IgD-negative memory B cell (primary cell): ENCODE data around the gene ITPA. TPM values are rescaled to one million over a fixed set of nuclear protein-coding genes. Genes with fewer than 3 reads are reported as not detected.
"Not testable (repeated sequence)": the region's sequence is repeated elsewhere in the genome, so short reads cannot be mapped to it uniquely, and the experiment has no call there.

Source experiments
- H3K27ac Mint-ChIP-seq, 3 donors: one replicate each; pipeline ENCODE4 v1.8.0; 2020 to 2022; ENCODE audit warnings: mild to moderate bottlenecking in 3 of 3, mixed read lengths in 3 of 3, moderate library complexity in 1 of 3
- H3K27me3 Mint-ChIP-seq: one replicate; pipeline ENCODE4 v1.8.0; 2021; ENCODE audit warnings: mixed read lengths
- H3K36me3 Mint-ChIP-seq: one replicate; pipeline ENCODE4 v1.8.0; 2020; ENCODE audit warnings: mild to moderate bottlenecking, mixed read lengths
- H3K4me1 Mint-ChIP-seq, 3 donors: one replicate each; pipeline ENCODE4 v1.8.0; 2020 to 2022; ENCODE audit warnings: mixed read lengths in 3 of 3, mild to moderate bottlenecking in 1 of 3
- H3K4me3 Mint-ChIP-seq, 4 donors: one replicate each; pipeline ENCODE4 v1.8.0; 2020 to 2022; ENCODE audit warnings: mild to moderate bottlenecking in 4 of 4, mixed read lengths in 4 of 4, moderate library complexity in 3 of 4
- H3K9me3 Mint-ChIP-seq, 3 donors: one replicate each; pipeline ENCODE4 v1.8.0; 2020 to 2021; ENCODE audit warnings: mixed read lengths in 3 of 3, mild to moderate bottlenecking in 1 of 3
- polyA plus RNA-seq: library from polyadenylated mRNA; unstranded; fragments of 300-500 nt; fragmentation: Illumina TruSeq; gene quantifications from one replicate; pipeline ENCODE4 v1.2.3, GENCODE V29; 2021

ITPA gene
- polyA plus RNA-seq, 1 donor from 2014 or later = 49.3 TPM

DNA sequence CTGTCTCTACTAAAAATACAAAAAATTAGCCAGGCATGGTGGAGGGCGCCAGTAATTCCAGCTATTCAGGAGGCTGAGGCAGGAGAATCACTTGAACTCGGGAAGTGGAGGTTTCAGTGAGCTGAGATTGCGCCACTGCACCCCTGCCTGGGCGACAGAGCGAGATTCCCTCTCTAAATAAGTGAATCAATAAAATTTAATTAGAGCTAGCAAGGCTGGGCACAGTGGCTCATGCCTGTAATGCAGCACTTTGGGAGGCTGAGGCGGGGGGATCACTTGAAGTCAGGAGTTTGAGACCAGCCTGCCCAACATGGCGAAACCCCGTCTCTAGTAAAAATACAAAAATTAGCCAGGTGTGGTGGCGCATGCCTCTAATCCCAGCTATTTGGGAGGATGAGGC, 21.4 kb upstream of the ITPA start:
- not testable (repeated sequence) for H3K36me3 Mint-ChIP-seq, H3K4me1 Mint-ChIP-seq, H3K9me3 Mint-ChIP-seq, H3K4me3 Mint-ChIP-seq, H3K27me3 Mint-ChIP-seq
- H3K27ac Mint-ChIP-seq = peak overlapping the region in 1 of 3 donors; percentile 39

DNA sequence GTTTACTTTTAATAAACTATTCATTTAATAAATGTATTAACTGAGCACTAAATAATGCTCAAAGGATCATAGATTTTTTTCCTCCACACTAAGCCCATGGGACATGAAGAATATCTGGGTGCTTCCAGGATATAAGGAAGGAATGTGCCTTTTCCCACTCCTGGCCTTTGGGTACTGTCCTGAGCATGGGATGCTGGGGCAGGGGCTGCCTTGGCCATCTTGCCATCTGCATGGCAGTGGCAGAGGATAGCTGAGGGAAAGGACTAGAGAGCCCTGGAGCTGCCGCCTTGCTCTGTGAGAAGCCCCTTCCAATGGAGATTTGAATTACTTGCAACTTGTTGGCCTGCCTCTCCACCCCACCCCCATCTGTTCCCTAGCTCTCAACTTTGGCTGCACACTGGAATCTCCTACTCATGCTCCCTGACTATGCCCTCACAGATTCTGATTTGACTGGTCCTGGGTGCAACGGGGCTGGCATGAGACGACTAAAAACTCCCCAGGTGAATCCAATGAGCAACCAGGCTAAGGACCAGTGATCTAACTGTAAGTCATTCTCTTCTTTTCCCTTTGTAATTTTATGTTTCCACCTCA, 20.4 kb upstream of the ITPA start:
- no peaks in the 10 kb centered on the region for H3K9me3 Mint-ChIP-seq

DNA sequence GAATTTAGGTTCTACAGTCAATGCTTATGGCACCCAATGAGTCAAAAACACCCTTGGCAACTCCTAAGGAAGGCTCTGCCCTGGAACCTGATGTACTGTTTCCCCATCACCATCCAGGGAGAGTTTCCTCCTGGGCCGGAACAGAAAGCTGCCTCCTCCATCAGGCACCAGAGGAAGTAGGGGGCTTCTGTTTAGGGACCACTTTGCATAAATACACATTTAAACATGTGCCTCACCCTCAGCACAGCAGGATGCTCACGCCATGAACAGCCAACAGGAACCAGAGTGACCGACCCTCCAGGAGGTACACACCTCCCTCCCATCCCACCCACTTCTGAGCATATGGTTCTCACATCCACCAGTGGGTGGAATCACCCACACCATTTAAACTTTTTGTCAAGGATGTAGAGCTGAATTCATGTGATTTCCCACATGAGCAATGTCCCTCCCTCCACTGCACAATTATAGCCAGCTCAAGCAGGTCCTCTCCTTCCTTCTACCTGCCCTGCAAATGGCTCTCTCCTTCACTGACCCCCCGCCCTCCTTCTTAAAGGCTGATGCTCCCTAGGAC, 19.7 kb upstream of the ITPA start:
- Mint-ChIP-seq H3K4me3 (no peak overlapping the region), H3K36me3 (no peaks in the 10 kb centered on the region), H3K27ac (no peak overlapping the region)

More for the DNA sequence above, 20.4 kb upstream of the ITPA start:
- no peak overlapping the region for H3K27ac Mint-ChIP-seq
- H3K4me1 Mint-ChIP-seq = no peaks in the 10 kb centered on the region
- no peaks in the 10 kb centered on the region for H3K36me3 Mint-ChIP-seq
- H3K4me3 Mint-ChIP-seq = no peak overlapping the region
- H3K27me3 Mint-ChIP-seq = no peaks in the 10 kb centered on the region

DNA sequence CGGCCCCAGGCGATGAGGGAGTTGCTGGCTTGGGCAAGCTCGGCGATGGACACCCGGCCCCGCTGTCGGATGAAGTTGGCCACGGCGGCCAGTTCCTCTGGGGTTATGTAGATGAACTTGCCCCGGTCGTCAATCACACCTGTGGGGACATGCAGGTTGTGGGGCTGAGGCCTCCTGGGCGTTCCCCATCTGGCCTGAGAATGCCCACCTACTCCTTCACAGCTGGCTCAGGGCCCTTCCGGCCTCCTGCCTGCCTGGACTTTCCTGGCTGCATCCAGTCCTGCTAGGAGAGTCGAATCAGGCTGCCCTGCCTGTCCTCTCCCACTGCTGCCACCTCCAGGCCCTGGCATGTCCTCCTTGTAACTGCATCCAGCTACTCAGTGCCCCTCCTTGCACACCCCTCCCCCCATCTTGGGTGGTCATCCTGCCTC, 18.6 kb upstream of the ITPA start:
- Mint-ChIP-seq H3K36me3 (no peaks in the 10 kb centered on the region), H3K27me3 (no peaks in the 10 kb centered on the region), H3K27ac (no peak overlapping the region), H3K4me1 (no peaks in the 10 kb centered on the region), H3K9me3 (no peaks in the 10 kb centered on the region), H3K4me3 (no peak overlapping the region)

More for the DNA sequence above, 19.7 kb upstream of the ITPA start:
- Mint-ChIP-seq H3K9me3 (no peaks in the 10 kb centered on the region), H3K27me3 (no peaks in the 10 kb centered on the region), H3K4me1 (no peaks in the 10 kb centered on the region)

DNA sequence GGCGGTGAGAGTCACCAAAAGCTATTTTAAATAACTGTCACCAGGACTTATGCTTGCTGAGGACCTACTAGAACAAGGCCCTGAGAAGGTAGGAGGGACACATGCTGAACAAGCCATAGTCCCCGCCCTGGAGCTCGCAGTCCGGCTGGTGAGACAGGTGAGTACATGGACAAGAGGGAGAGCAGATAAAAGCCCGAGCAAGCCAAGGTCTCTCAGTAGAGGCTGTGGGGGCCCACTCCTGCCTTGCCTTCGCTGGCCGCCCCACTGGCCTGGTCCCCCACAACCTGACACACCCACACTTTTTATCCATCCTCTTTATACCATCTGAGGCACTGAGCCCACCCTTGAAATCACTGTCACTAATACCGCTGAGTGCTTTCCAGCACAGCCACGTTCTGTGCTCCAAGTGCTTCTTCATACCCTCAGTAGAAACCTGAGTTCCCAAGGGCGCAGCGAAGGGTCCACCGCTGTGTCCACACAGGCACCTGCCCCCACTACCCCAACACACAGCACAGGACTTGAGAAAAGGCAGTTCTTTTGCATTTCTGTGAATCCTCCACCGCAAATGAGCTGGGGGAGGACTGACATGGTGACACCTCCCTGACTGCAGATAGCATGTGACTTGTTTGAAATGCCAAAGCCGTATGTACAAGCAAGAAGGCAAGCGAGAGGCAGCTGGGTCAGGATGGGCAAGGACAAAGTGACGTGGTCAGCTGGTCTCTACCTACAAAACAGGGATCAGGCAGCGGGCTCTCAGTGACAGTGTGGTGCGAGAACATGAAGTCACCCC, 16.9 kb upstream of the ITPA start:
- no peak overlapping the region for H3K4me3 Mint-ChIP-seq
- H3K9me3 Mint-ChIP-seq = no peaks in the 10 kb centered on the region
- peaks cover 0 to 2% (median 0%) of the 10 kb centered on the region in 3 donors for H3K4me1 Mint-ChIP-seq
- peaks cover 4% of the 10 kb centered on the region for H3K36me3 Mint-ChIP-seq
- H3K27ac Mint-ChIP-seq = no peak overlapping the region
- no peaks in the 10 kb centered on the region for H3K27me3 Mint-ChIP-seq

DNA sequence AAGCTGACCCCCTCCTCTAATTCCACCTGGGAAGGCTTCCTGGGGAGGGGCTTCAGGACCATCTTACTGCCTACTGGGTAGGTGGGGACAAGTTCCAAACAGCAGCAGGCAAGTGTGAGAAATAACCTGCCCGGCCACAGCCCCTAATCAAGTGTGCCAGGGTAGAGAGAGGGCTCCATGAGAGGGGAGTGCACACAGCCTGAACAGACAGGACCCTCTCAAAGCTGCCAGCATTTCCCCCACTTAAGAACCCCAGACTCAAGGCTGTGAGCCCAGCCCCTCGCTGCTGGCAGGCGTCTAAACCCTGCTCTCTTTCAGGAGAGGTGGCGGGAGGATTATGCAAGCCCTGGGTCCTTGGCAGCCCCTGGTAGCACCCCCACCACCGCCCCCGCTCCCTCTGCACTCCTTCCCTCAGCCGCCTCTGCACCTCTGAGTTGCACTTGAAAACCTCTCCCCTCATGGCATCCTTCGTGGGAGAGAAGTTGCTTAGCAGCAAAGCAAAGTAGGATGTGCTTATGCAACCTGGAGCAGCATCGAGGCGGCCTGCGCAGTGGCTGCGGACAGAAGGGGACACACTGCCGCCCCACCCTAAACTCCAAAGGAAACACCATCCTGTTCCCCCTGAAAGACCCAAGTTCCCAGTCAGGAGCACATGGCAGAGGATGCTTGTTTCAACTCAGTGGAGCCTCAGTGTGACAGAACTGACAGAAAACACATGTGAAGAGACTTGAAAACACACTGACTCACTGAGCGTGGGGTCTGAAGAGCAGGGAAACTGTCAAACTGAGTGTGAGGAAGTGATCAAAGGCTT, 15.3 kb upstream of the ITPA start:
- no peaks in the 10 kb centered on the region for H3K9me3 Mint-ChIP-seq
- H3K27ac Mint-ChIP-seq = peak overlapping the region in 1 of 3 donors; percentile 32
- H3K4me1 Mint-ChIP-seq = peaks cover 0 to 2% (median 0%) of the 10 kb centered on the region in 3 donors
- peaks cover 4% of the 10 kb centered on the region for H3K36me3 Mint-ChIP-seq
- no peak overlapping the region for H3K4me3 Mint-ChIP-seq
- no peaks in the 10 kb centered on the region for H3K27me3 Mint-ChIP-seq

DNA sequence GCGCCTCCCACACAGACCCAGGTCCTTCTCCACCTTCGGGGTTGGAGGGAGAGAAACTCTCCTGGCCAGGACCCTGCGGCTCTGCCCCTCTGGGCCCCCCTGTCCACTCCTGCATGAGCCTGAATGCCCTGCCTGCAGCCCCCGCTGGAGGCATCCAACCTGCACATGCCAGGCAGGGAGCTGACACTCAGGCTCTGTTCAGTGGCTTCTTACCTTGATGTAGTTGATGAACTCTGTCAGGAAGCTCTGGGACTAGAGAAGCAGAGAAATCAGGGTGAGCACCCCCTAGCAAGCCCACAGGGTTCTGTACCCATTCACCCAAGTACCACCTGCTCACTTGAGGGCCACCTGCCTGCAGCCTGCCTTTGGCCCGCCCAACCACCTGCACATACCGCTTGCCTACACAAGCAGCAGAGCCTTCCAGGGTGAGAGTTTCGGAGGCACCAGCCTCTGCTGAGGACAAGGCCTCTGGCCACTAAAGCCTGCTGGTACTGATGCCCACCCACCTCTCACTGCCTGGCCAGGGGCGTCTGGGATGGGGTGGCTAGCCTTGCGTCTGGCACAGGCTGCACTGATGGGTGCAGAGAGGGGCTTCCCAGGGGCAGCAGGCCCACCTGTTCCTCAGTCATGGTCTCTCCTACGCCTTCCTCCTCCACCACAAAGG, 14.5 kb upstream of the ITPA start:
- Mint-ChIP-seq H3K27me3 (no peaks in the 10 kb centered on the region), H3K4me3 (no peak overlapping the region), H3K9me3 (no peaks in the 10 kb centered on the region), H3K27ac (peak overlapping the region in 1 of 3 donors; percentile 32), H3K4me1 (peaks cover 0 to 5% (median 0%) of the 10 kb centered on the region in 3 donors), H3K36me3 (peaks cover 7% of the 10 kb centered on the region)

DNA sequence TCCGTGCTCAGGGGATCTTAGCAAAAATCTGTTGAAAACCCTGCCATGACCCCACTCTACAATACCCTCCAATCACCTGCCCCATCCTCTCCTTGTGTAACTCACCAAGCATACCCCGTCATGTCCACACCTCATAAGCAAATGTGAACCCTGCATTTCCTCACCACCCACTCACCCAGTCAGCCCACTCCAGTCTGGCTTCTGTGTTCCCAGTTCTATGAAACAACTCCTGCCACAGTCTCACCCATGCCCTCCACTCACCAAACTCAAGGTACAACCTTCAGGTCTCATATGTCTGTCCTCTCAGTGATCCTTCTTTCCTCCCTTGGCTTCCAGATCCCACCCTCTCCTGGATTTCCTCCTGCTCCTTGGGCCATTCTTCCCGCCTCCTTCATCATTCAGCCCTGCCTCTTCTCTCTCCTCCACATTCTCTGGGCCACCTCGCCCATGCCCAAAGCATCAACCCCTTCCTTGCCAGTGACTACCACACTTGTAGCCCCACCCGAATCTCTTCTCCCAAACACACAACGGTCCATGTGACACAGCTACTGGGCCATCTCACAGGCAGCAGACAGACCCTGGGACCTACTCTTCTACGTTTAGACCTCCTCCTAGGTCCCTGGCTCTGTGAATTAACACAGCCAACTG, 13.6 kb upstream of the ITPA start:
- Mint-ChIP-seq H3K4me1 (peaks cover 0 to 5% (median 0%) of the 10 kb centered on the region in 3 donors), H3K27me3 (no peaks in the 10 kb centered on the region), H3K36me3 (peaks cover 7% of the 10 kb centered on the region), H3K4me3 (no peak overlapping the region), H3K27ac (no peak overlapping the region), H3K9me3 (no peaks in the 10 kb centered on the region)

DNA sequence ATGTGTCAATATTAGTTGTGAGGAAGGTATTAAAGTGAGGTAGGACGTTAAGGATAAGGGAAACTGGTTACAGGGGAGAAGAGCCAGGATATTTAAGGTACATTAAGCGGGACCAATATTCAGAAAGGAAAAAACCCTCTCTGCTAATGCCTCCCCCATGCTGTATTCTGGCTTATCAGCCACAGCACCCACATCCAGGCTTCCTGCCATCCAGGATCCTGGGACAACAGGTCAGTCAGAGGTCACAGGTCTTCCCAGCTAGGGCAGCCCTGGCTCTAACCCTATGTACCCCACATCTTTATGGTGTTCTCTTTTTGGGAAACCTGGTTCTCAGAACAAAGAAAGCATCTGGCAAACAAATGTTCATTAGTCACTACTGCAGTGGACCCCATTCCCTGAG, 10.1 kb upstream of the ITPA start:
- Mint-ChIP-seq H3K27ac (peak overlapping the region in 1 of 3 donors; percentile 56), H3K4me1 (peaks cover under 1 to 11% (median 4%) of the 10 kb centered on the region in 3 donors), H3K9me3 (no peaks in the 10 kb centered on the region), H3K36me3 (peaks cover 7% of the 10 kb centered on the region), H3K4me3 (peak overlapping the region in 2 of 4 donors; percentile 20 to 71), H3K27me3 (no peaks in the 10 kb centered on the region)

DNA sequence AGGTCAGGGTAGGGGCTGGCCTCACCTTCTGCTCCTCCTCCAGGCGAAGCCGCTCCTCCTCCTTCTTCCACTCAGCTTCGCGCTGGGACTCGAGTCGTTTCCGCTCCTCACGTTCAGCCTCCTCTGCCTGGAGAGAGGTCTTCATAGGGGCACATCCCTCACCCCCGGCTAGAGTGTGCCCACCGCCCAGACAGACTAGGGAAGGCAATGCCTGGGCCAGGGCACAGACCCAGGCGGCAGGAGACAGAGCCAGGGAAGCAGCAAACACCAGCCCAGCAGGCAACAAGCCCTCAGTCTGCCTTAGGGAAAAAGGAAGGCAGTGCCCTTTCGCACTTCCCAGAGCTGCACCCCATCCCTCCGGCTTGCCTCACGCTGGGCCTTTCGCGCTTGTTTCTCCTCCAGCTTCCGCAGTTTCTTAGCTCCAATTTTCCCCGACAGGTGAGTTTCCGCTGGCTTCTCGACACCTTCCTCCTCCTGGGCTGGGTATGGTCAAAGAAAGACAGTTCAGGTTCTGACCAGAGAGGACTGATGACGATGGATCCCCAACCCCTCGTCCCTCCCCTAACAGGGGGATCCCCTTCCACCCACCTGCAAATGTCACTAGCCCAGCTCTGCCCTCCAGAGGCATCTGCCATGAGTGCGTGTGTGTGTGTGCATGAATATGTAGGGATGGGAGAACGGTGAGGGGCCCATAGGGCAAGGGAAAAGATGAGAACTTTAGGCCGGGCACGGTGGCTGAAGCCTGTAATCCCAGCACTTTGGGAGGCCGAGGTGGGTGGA, 9.1 kb upstream of the ITPA start:
- peaks cover 6 to 11% (median 6%) of the 10 kb centered on the region in 3 donors for H3K4me1 Mint-ChIP-seq
- H3K27me3 Mint-ChIP-seq = no peaks in the 10 kb centered on the region
- H3K27ac Mint-ChIP-seq = no peak overlapping the region
- peaks cover 8% of the 10 kb centered on the region for H3K36me3 Mint-ChIP-seq
- no peaks in the 10 kb centered on the region for H3K9me3 Mint-ChIP-seq
- H3K4me3 Mint-ChIP-seq = peak overlapping the region in 2 of 4 donors; percentile 14 to 39

DNA sequence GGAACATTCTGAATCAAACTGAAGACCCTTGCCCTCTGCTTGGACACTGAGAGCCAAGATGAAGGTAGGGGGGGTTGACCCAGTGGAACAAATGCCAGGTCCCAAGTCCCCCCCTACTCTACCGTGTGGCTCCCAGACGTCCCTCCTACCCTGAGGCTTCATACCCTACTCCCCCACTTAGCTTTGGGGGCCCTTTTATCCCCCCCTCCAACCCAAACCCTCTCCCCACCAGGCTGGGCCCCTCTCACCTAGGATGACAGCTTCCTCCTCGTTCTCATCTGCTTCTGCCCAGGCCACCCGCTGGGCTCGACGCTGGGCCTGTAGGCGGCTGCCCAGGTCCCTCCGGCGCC, 6.4 kb upstream of the ITPA start:
- Mint-ChIP-seq H3K4me3 (peak overlapping the region; percentile 8 to 68 (median 60)), H3K27ac (no peak overlapping the region), H3K27me3 (no peaks in the 10 kb centered on the region), H3K9me3 (no peaks in the 10 kb centered on the region), H3K36me3 (peaks cover 4% of the 10 kb centered on the region), H3K4me1 (peaks cover 6 to 10% (median 6%) of the 10 kb centered on the region in 3 donors)

DNA sequence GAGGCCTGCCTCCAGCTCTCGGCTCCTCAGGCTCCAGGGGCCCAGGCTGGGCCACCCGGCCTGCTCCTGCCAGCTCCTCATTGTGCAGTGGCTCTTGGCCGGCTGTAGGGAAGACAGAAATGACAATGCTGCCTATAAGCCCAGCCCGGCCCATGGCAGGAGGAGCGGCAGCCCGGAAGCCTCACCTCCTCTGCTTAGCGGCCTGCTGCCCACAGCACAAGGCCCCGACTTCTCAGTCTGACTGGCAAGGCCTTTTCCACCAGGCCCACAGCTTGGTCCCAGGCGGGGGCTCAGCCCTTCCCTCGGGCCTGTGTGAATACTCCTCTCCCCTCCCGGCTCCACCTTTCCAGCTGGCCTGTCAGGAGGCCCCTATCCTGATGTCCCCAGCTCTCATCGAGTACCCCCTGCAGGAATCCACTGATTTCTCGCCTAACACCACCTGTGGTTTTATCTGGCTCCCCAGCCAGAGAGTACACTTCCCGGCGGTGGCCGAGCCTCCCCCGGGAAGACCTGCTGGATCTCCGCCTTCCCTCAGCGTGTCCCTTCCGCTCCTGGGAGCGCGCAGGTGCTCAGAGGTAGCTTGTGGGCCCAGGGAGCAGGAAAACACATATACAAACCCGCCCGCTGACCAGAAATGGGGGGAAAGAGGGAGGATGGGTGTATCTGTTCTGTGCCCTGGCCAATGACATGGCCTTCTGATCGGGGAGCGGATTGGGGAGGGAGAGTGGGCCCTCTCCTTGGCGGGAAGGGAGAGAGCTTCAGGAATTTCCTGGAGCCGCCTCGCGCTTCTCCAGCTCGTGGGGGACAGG, 5.8 kb upstream of the ITPA start:
- H3K27me3 Mint-ChIP-seq = no peaks in the 10 kb centered on the region
- no peaks in the 10 kb centered on the region for H3K9me3 Mint-ChIP-seq
- peak overlapping the region; percentile 93 to 96 (median 94) for H3K27ac Mint-ChIP-seq
- peak overlapping the region; percentile 93 to 98 (median 96) for H3K4me3 Mint-ChIP-seq
- peaks cover 7 to 10% (median 8%) of the 10 kb centered on the region in 3 donors for H3K4me1 Mint-ChIP-seq
- peaks cover 4% of the 10 kb centered on the region for H3K36me3 Mint-ChIP-seq
